MM.1S (cell line): ENCODE data around the gene MTCP1.

Source experiments
- EZH2 ChIP-seq: fragments of 300-600 bp; sonication (generic); optimal IDR thresholded peaks from 2 replicates; pipeline ENCODE3; 2017; ENCODE audit warnings: low read depth, mild to moderate bottlenecking, antibody characterized with exemption, low read length, mixed read lengths
- EZH2phosphoT487 ChIP-seq: fragments of 300-600 bp; sonication (generic); IDR thresholded peaks from 2 replicates; pipeline ENCODE4 v1.6.1; 2018; ENCODE audit warnings: antibody characterized with exemption, low read length
- TF ChIP-seq, protein P1 (sequence below): fragments of 300-600 bp; sonication (generic); IDR thresholded peaks from 2 replicates; pipeline ENCODE4 v1.5.1; 2016; ENCODE audit warnings: antibody characterized with exemption, low read length, mixed read lengths

DNA sequence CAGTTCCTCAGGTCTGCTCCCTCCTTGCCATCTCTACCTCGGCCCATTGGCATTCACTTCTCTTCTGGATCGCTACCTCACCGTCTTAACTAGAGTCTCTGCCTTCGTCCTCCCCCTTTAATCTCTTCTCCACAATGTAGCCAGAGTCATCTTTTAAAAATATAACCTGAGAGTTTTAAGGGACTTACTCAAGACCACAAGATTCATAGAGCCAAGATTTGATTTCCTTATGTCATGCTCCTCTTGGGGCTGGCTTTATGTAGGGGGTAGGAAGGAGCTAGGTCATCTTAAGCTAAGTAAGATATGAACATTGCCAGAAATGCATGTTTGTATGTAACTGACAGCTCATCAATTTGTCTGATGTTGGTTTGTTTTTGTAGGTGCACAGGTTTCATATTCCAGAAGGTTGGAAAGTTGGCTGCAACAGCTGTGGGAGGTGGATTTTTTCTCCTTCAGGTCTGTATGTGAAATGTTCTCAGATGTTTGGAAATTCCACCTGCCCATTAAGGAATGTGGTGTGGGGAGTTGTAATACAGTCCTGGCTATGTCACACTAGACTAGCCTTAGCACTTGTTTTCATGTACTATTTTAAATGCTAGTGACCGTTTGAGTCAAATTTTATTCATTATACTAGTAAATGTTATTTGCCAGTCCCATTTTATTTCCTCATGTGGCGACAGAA, 24.7 kb downstream of the MTCP1 start:
- TF ChIP-seq, protein P1, sequence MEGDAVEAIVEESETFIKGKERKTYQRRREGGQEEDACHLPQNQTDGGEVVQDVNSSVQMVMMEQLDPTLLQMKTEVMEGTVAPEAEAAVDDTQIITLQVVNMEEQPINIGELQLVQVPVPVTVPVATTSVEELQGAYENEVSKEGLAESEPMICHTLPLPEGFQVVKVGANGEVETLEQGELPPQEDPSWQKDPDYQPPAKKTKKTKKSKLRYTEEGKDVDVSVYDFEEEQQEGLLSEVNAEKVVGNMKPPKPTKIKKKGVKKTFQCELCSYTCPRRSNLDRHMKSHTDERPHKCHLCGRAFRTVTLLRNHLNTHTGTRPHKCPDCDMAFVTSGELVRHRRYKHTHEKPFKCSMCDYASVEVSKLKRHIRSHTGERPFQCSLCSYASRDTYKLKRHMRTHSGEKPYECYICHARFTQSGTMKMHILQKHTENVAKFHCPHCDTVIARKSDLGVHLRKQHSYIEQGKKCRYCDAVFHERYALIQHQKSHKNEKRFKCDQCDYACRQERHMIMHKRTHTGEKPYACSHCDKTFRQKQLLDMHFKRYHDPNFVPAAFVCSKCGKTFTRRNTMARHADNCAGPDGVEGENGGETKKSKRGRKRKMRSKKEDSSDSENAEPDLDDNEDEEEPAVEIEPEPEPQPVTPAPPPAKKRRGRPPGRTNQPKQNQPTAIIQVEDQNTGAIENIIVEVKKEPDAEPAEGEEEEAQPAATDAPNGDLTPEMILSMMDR, result no peak
- TF ChIP-seq EZH2 (no peak), EZH2phosphoT487 (no peak)
